H1 (cell line): ENCODE measurements around the gene RGS6. TPM values are rescaled to one million over a fixed set of nuclear protein-coding genes. Genes with fewer than 3 reads are reported as not detected.

Experiments used
- CTCF ChIA-PET: fragments of 300-600 bp; sonication (Branson Sonifier 250); formaldehyde crosslinking; loops from one replicate; lab custom pipeline; 2021; ENCODE audit not compliant: partially characterized antibody; lab: Charles Lee
- POLR2A ChIA-PET: fragments of 300-600 bp; sonication (Branson Sonifier 250); formaldehyde crosslinking; loops from one replicate; lab custom pipeline; 2021; ENCODE audit warnings: inconsistent platforms; ENCODE audit not compliant: partially characterized antibody; lab: Charles Lee
- DNase-seq, 2 experiments: peaks; one replicate each; pipeline versions ENCODE4 v3.0.0 to v3.0.0-alpha.2; 2010 to 2022; ENCODE audit warnings: low spot score in 2 of 2, low read depth in 1 of 2, mixed read lengths in 1 of 2
- FAIRE-seq: peaks from 2 replicates; lab custom pipeline; 2011; peaks lifted over from hg19 to GRCh38; lab: Jason Lieb, UNC
- H2AFZ ChIP-seq: 2 replicates; pipeline ENCODE4 v1.8.1; 2012; ENCODE audit warnings: low read length, inconsistent platforms
- H2AK5ac ChIP-seq: 2 replicates; pipeline ENCODE4 v1.6.1; 2013; ENCODE audit warnings: low read depth, low read length
- H2BK120ac ChIP-seq: replicated peaks from 2 replicates; pipeline ENCODE3; 2013; ENCODE audit warnings: low read depth, low read length, inconsistent platforms
- H2BK12ac ChIP-seq: 2 replicates; pipeline ENCODE4 v1.6.1; 2013; ENCODE audit warnings: low read depth, low read length
- H2BK15ac ChIP-seq: 2 replicates; pipeline ENCODE4 v1.6.1; 2013; ENCODE audit warnings: low read length
- H2BK20ac ChIP-seq: 2 replicates; pipeline ENCODE4 v1.6.1; 2013; ENCODE audit warnings: low read length
- H2BK5ac ChIP-seq: 2 replicates; pipeline ENCODE4 v1.6.1; 2013; ENCODE audit warnings: low read depth, low read length
- H3K14ac ChIP-seq: 2 replicates; pipeline ENCODE4 v1.6.1; 2013; ENCODE audit warnings: inconsistent platforms; ENCODE audit not compliant: insufficient read length
- H3K18ac ChIP-seq: 2 replicates; pipeline ENCODE4 v1.6.1; 2013; ENCODE audit warnings: low read length; ENCODE audit errors: extremely low read depth
- H3K23ac ChIP-seq: 2 replicates; pipeline ENCODE4 v1.6.1; 2013; ENCODE audit warnings: inconsistent platforms; ENCODE audit not compliant: insufficient read length
- H3K23me2 ChIP-seq: 2 replicates; pipeline ENCODE4 v1.6.1; 2013; ENCODE audit warnings: low read depth, low read length
- H3K27ac ChIP-seq: 2 replicates; pipeline ENCODE4 v1.6.1; 2011; ENCODE audit warnings: low read depth, low read length, inconsistent platforms
- H3K27me3 ChIP-seq, 4 experiments: replicated peaks in 1 of 4; 1 replicate in 1 of 4; 2 replicates in 3 of 4; pipeline versions ENCODE4 v1.6.1 to v1.8.1; 2011 to 2013; ENCODE audit warnings: low read length in 3 of 4, mild to moderate bottlenecking in 3 of 4, inconsistent platforms in 2 of 4, mixed read lengths in 2 of 4, moderate library complexity in 1 of 4; ENCODE audit not compliant: control insufficient read depth in 3 of 4, insufficient read depth in 3 of 4; ENCODE audit errors: extremely low read depth in 1 of 4
- H3K36me3 ChIP-seq, 4 experiments: 2 replicates each; pipeline versions ENCODE4 v1.6.1 to v1.8.1; 2011 to 2013; ENCODE audit warnings: mild to moderate bottlenecking in 4 of 4, low read length in 3 of 4, moderate library complexity in 2 of 4, control low read depth in 1 of 4, inconsistent platforms in 1 of 4; ENCODE audit not compliant: insufficient read depth in 4 of 4, control insufficient read depth in 2 of 4
- H3K4ac ChIP-seq: replicated peaks from 2 replicates; pipeline ENCODE3; 2013; ENCODE audit warnings: low read length, low read depth, mixed read lengths, inconsistent platforms; ENCODE audit not compliant: insufficient read length
- H3K4me1 ChIP-seq, 4 experiments: replicated peaks in 1 of 4; 1 replicate in 1 of 4; 2 replicates in 3 of 4; pipeline versions ENCODE4 v1.6.1 to v1.8.1; 2011 to 2013; ENCODE audit warnings: low read length in 3 of 4, inconsistent platforms in 2 of 4, mixed read lengths in 1 of 4; ENCODE audit not compliant: insufficient read depth in 4 of 4, control insufficient read depth in 3 of 4
- H3K4me2 ChIP-seq, 2 experiments: 2 replicates each; pipeline versions ENCODE4 v1.6.1 to v1.8.1; 2011 to 2013; ENCODE audit warnings: low read depth in 2 of 2, low read length in 2 of 2, control low read depth in 1 of 2, inconsistent platforms in 1 of 2, mild to moderate bottlenecking in 1 of 2; ENCODE audit not compliant: insufficient read depth in 1 of 2
- H3K4me3 ChIP-seq, 4 experiments: fragments of 200-600, 300-600 bp in 1 of 4; sonication (generic), shearing (Covaris generic), sonication (Bioruptor Twin) in 1 of 4; 2 replicates each; pipeline versions ENCODE4 v1.5.1 to v1.8.1; 2011 to 2016; ENCODE audit warnings: low read length in 4 of 4, low read depth in 3 of 4, control low read depth in 2 of 4, inconsistent platforms in 2 of 4, mild to moderate bottlenecking in 2 of 4, mixed read lengths in 1 of 4, moderate library complexity in 1 of 4; ENCODE audit not compliant: insufficient read depth in 2 of 4; ENCODE audit errors: extremely low read depth in 1 of 4
- H3K56ac ChIP-seq: replicated peaks from 2 replicates; pipeline ENCODE3; 2013; ENCODE audit warnings: low read depth, mild to moderate bottlenecking, mixed read lengths, low read length, inconsistent platforms; ENCODE audit not compliant: insufficient read length
- H3K79me1 ChIP-seq: 2 replicates; pipeline ENCODE4 v1.6.1; 2013; ENCODE audit warnings: low read depth, low read length, control low read depth
- H3K79me2 ChIP-seq, 2 experiments: 2 replicates each; pipeline versions ENCODE4 v1.6.1 to v1.8.1; 2012 to 2013; ENCODE audit warnings: low read length in 2 of 2, mild to moderate bottlenecking in 2 of 2, inconsistent platforms in 1 of 2; ENCODE audit not compliant: insufficient read depth in 2 of 2, control insufficient read depth in 1 of 2
- H3K9ac ChIP-seq, 4 experiments: replicated peaks in 1 of 4; 1 replicate in 1 of 4; 2 replicates in 3 of 4; pipeline versions ENCODE4 v1.6.1 to v1.8.1; 2011 to 2013; ENCODE audit warnings: low read depth in 3 of 4, low read length in 3 of 4, control low read depth in 2 of 4, mild to moderate bottlenecking in 2 of 4, moderate library complexity in 2 of 4, inconsistent platforms in 1 of 4; ENCODE audit errors: extremely low read depth in 1 of 4
- H3K9me3 ChIP-seq, 2 experiments: 2 replicates each; pipeline versions ENCODE4 v1.6.1 to v1.8.1; 2012 to 2013; ENCODE audit warnings: mild to moderate bottlenecking in 2 of 2, moderate library complexity in 2 of 2, control low read depth in 1 of 2, inconsistent platforms in 1 of 2, low read depth in 1 of 2, low read length in 1 of 2, mixed read lengths in 1 of 2; ENCODE audit not compliant: insufficient read depth in 2 of 2
- H4K20me1 ChIP-seq, 2 experiments: replicated peaks in 1 of 2; 2 replicates each; pipeline versions ENCODE3 to v1.8.1; 2011 to 2013; ENCODE audit warnings: inconsistent platforms in 2 of 2, low read length in 2 of 2, mild to moderate bottlenecking in 1 of 2; ENCODE audit not compliant: insufficient read depth in 2 of 2, control insufficient read depth in 1 of 2
- H4K5ac ChIP-seq: 2 replicates; pipeline ENCODE4 v1.6.1; 2013; ENCODE audit warnings: low read length, low read depth, mixed read lengths, inconsistent platforms; ENCODE audit not compliant: insufficient read length
- H4K8ac ChIP-seq: 2 replicates; pipeline ENCODE4 v1.8.0; 2013; ENCODE audit warnings: mild to moderate bottlenecking, moderate library complexity, low read length, inconsistent platforms; ENCODE audit not compliant: insufficient read depth; ENCODE audit errors: extremely low read depth
- H4K91ac ChIP-seq: replicated peaks from 2 replicates; pipeline ENCODE3; 2013; ENCODE audit warnings: low read length, mixed read lengths, inconsistent platforms; ENCODE audit not compliant: insufficient read length
- ASH2L ChIP-seq: fragments of 200-600, 300-600 bp; sonication (generic); IDR thresholded peaks from one replicate; pipeline ENCODE4 v1.7.1; 2017; ENCODE audit warnings: low read length
- BACH1 ChIP-seq: IDR thresholded peaks from 2 replicates; pipeline ENCODE4 v1.6.1; 2012; ENCODE audit warnings: low read length, improper control_type of control experiment
- CBX5 ChIP-seq: fragments of 300-800, 300-1000 bp; sonication (generic); IDR thresholded peaks from 2 replicates; pipeline ENCODE4 v1.7.1; 2016; ENCODE audit warnings: antibody characterized with exemption, low read length, low read depth
- CHD1 ChIP-seq: IDR thresholded peaks from 2 replicates; pipeline ENCODE4 v1.6.1; 2012; ENCODE audit warnings: low read depth, low read length, improper control_type of control experiment
- CREB1 ChIP-seq: IDR thresholded peaks from 2 replicates; pipeline ENCODE4 v1.6.1; 2012; ENCODE audit warnings: inconsistent platforms
- FOSL1 ChIP-seq: IDR thresholded peaks from 2 replicates; pipeline ENCODE4 v1.6.1; 2011; ENCODE audit warnings: mild to moderate bottlenecking, low read depth, low read length, moderate library complexity; ENCODE audit not compliant: insufficient read depth
- HDAC6 ChIP-seq: IDR thresholded peaks from one replicate; pipeline ENCODE4 v1.7.1; 2012; ENCODE audit warnings: low read depth, mild to moderate bottlenecking, inconsistent platforms, low read length, moderate library complexity
- KDM1A ChIP-seq: fragments of 200-600, 300-600 bp; sonication (generic); IDR thresholded peaks from 2 replicates; pipeline ENCODE4 v1.7.1; 2016; ENCODE audit warnings: mild to moderate bottlenecking, low read length, borderline replicate concordance
- KDM4A ChIP-seq: IDR thresholded peaks from one replicate; pipeline ENCODE4 v1.7.1; 2012; ENCODE audit warnings: low read depth, mild to moderate bottlenecking, moderate library complexity, low read length, inconsistent platforms; ENCODE audit not compliant: severe bottlenecking
- NANOG ChIP-seq: IDR thresholded peaks from 2 replicates; pipeline ENCODE4 v1.6.1; 2011; ENCODE audit warnings: low read length, low read depth, mild to moderate bottlenecking, inconsistent platforms; ENCODE audit not compliant: insufficient read depth, poor library complexity, severe bottlenecking
- POLR2AphosphoS5 ChIP-seq: IDR thresholded peaks from 2 replicates; pipeline ENCODE4 v1.6.1; 2011; ENCODE audit warnings: low read depth, low read length
- WGBS, 2 experiments: shearing (Covaris generic) in 1 of 2; methylation state at CpG; one replicate each; pipeline versions ENCODE4 v1.1.6 to v1.1.7; 2013 to 2015; ENCODE audit warnings: low lambda C conversion rate in 2 of 2, mixed read lengths in 2 of 2, inconsistent platforms in 1 of 2, low coverage in 1 of 2, missing lambda C conversion rate in 1 of 2; ENCODE audit not compliant: insufficient replicate concordance in 2 of 2, insufficient coverage in 1 of 2, insufficient read length in 1 of 2; ENCODE audit errors: extremely low coverage in 1 of 2, missing lambda C conversion rate in 1 of 2; 5-methylcytosine and 5-hydroxymethylcytosine counted together
- polyA plus RNA-seq, 7 experiments: library from polyadenylated mRNA; depleted of rRNA in 3 of 7; stranded (reverse) in 5 of 7; unstranded in 2 of 7; fragments of >200 nt in 5 of 7; fragments of 200-250 nt in 2 of 7; gene quantifications; 1 replicate in 5 of 7; 2 replicates in 1 of 7; 4 replicates in 1 of 7; pipeline versions ENCODE4 v1.2.1 to v1.2.3, GENCODE V29; 2011 to 2013; ENCODE audit warnings: missing spikeins in 2 of 7, mixed read lengths in 2 of 7
- total RNA-seq: library from RNA; stranded (reverse); fragmentation: NEBNext Ultra II Directional; extraction: Animal tissue kit (Norgen Biotek cat#: 25700); gene quantifications from 2 replicates; pipeline ENCODE4 v1.2.1, GENCODE V29; 2021
- TF ChIP-seq, protein P1 (sequence below): IDR thresholded peaks from 2 replicates; pipeline ENCODE4 v1.6.1; 2012; ENCODE audit warnings: low read length, inconsistent platforms

Gene RGS6
- total and polyA plus RNA-seq, 2 of the 8 experiments (the other 6 are each of a cell fraction or from before 2014, with no cell fraction given) = 0.26 to 1.1 TPM

DNA sequence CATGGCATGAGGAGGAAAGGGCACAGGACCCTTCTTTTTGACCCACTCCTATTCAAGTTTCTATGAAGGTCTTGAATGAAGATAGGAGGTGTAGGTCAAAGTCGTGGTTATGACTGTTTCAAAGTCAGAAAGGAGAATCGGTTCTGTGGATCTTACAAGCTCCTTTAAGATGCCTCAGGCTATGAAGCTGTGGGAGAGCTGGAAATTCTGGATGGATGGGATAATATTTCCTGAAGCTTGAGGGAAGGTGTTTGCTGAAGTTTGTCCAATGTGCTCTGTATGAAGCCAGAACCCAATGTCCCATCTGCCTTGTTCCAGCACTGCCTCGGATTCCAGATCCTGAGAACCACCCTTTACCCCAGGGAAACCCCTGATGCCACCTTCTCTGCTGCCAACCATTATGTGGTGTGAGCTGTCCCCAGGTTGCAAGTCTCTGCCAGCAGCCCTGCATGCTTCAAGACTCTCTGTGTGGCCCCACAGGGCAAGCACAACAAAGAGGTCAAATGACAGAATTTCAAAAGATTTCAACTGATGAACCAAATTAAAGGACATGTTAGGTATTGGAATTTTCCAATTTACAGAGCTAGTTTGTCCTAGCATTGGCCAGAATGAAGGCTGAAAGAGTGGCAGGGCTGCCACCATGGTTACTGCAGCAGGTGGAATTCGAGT, 472.0 kb downstream of the RGS6 start:
- Histone ChIP-seq H2BK12ac (no peak overlapping the region), H3K9ac (no peak overlapping the region), H4K8ac (no peak overlapping the region), H4K5ac (no peak overlapping the region), H2BK15ac (no peak overlapping the region), H3K27ac (no peak overlapping the region), H3K4me2 (no peak overlapping the region), H2AK5ac (no peak overlapping the region), H3K4me1 (peaks cover 0 to 4% (median 0%) of the 10 kb centered on the region in 4 experiments; a peak in 1 of 7 replicates), H3K4me3 (no peak overlapping the region), H3K14ac (no peak overlapping the region), H2BK20ac (no peak overlapping the region), H2BK120ac (no peak overlapping the region), H4K20me1 (no peaks in the 10 kb centered on the region), H3K36me3 (no peaks in the 10 kb centered on the region), H3K79me1 (no peaks in the 10 kb centered on the region), H2AFZ (no peak overlapping the region), H2BK5ac (no peak overlapping the region), H3K9me3 (peaks cover 0 to 3% of the 10 kb centered on the region in 2 experiments; a peak in 1 of 4 replicates), H3K23ac (no peak overlapping the region), H3K4ac (no peak overlapping the region), H3K27me3 (no peaks in the 10 kb centered on the region), H3K79me2 (no peaks in the 10 kb centered on the region), H3K18ac (no peak overlapping the region), H4K91ac (no peak overlapping the region), H3K23me2 (no peaks in the 10 kb centered on the region), H3K56ac (no peak overlapping the region)
- 95% methylated on average over 4 of the region's 4 CpGs; no CpG with 5 or more reads in 1 of the 2 experiments for WGBS, 2 experiments
- CTCF ChIA-PET = interaction anchor here (1.2 to 2.6 kb wide), 5 partner anchors 11 to 124 kb away, joined by 3 to 13 read pairs (median 3); no protein-coding TSS in a partner anchor
- POLR2A ChIA-PET = no interaction called here
- FAIRE-seq (no peak), DNase-seq (no peak)
- TF ChIP-seq CHD1 (no peak), KDM1A (no peak), CREB1 (no peak), NANOG (no peak), FOSL1 (no peak), KDM4A (no peak), ASH2L (no peak), POLR2AphosphoS5 (no peak), BACH1 (no peak), CBX5 (no peak), HDAC6 (no peak)
- TF ChIP-seq, protein P1, sequence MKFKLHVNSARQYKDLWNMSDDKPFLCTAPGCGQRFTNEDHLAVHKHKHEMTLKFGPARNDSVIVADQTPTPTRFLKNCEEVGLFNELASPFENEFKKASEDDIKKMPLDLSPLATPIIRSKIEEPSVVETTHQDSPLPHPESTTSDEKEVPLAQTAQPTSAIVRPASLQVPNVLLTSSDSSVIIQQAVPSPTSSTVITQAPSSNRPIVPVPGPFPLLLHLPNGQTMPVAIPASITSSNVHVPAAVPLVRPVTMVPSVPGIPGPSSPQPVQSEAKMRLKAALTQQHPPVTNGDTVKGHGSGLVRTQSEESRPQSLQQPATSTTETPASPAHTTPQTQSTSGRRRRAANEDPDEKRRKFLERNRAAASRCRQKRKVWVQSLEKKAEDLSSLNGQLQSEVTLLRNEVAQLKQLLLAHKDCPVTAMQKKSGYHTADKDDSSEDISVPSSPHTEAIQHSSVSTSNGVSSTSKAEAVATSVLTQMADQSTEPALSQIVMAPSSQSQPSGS = no peak
